ENCODE results near the gene ADAMTSL2.

GRCh38 chr9:133576031-133576874 lies 41.7 kb downstream of the ADAMTSL2 start:
- TF ChIP-seq POLR2AphosphoS5 (IDR thresholded peaks at IDR 0.05; ENCODE audit: borderline replicate concordance, low read depth, low read length) (no peak), EZH2 (IDR thresholded peaks at IDR 0.05) (no peak), FOXP2 (optimal IDR thresholded peaks at IDR 0.05; ENCODE audit: control extremely low read depth, extremely low read length, insufficient read depth) (no peak)
